Ectodermal cell (in vitro differentiated cells): ENCODE results near the gene PRKCQ.
"Not testable (repeated sequence)": the region's sequence is repeated elsewhere in the genome, so short reads cannot be mapped to it uniquely, and the experiment has no call there.

Source experiments
- H3K27ac ChIP-seq: 2 replicates; pipeline ENCODE4 v1.7.0; 2013; ENCODE audit warnings: mild to moderate bottlenecking, low read depth, low read length; ENCODE audit not compliant: insufficient read depth, poor library complexity, severe bottlenecking
- H3K27me3 ChIP-seq: 2 replicates; pipeline ENCODE4 v1.7.0; 2013; ENCODE audit warnings: mild to moderate bottlenecking, low read length; ENCODE audit not compliant: insufficient read depth, control insufficient read depth, poor library complexity, severe bottlenecking
- H3K36me3 ChIP-seq: one replicate; pipeline ENCODE4 v1.7.0; 2013; ENCODE audit warnings: low read length; ENCODE audit not compliant: control insufficient read depth, insufficient read depth
- H3K4me1 ChIP-seq: one replicate; pipeline ENCODE4 v1.7.0; 2013; ENCODE audit warnings: low read length; ENCODE audit not compliant: control insufficient read depth, insufficient read depth
- H3K4me3 ChIP-seq: 2 replicates; pipeline ENCODE4 v1.7.0; 2013; ENCODE audit warnings: low read depth, low read length, control low read depth; ENCODE audit not compliant: insufficient read depth
- H3K9me3 ChIP-seq: 2 replicates; pipeline ENCODE4 v1.7.0; 2013; ENCODE audit warnings: mild to moderate bottlenecking, low read length, moderate library complexity; ENCODE audit not compliant: control insufficient read depth
- WGBS, 2 experiments: methylation state at CpG; one replicate each; pipeline ENCODE4 v1.1.7; 2013; ENCODE audit warnings: missing lambda C conversion rate in 2 of 2; 5-methylcytosine and 5-hydroxymethylcytosine counted together

The PRKCQ gene

GRCh38 chr10:6586501-6586900 lies 6.4 kb upstream of the PRKCQ start:
- Histone ChIP-seq H3K27me3 (no peaks in the 10 kb centered on the region), H3K36me3 (no peaks in the 10 kb centered on the region), H3K4me1 (no peaks in the 10 kb centered on the region), H3K9me3 (no peaks in the 10 kb centered on the region), H3K27ac (no peak overlapping the region), H3K4me3 (no peak overlapping the region)
- WGBS, 2 experiments: 81 to 99% methylated on average over 4 of the region's 4 CpGs

DNA sequence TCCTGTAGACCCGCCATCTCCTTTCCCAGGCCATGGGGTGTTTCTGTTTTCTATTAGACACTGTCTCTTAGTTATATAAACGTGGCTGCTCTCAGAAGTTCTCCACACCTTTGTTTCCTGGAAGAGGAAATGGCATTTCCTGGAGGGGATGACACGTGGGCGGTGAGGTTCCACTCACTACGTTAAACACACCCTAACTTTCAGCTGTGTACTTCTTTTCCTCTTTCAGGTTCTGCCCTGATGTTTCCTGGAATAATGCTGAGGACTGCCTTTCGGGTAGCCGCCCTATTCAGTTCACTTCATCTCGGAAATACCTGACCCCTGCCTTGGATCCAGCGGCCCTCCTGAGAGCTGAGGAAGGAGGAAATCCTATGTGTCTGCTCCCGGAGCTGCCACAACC lies 3.4 kb upstream of the PRKCQ start:
- WGBS, 2 experiments: 95% methylated on average over 10 of the region's 10 CpGs

GRCh38 chr10:6582913-6583312 lies 2.8 kb upstream of the PRKCQ start:
- H3K27ac ChIP-seq, H3K9me3 ChIP-seq, H3K4me3 ChIP-seq, H3K36me3 ChIP-seq: not testable (repeated sequence)
- Histone ChIP-seq H3K27me3 (peaks cover 25% of the 10 kb centered on the region), H3K4me1 (peaks cover 13% of the 10 kb centered on the region)
- 92 to 94% methylated on average over 8 of the region's 8 CpGs for WGBS, 2 experiments

More for the DNA sequence above, 3.4 kb upstream of the PRKCQ start:
- H3K36me3 ChIP-seq: no peaks in the 10 kb centered on the region
- no peak overlapping the region for H3K27ac ChIP-seq
- no peaks in the 10 kb centered on the region for H3K9me3 ChIP-seq
- peaks cover 10% of the 10 kb centered on the region for H3K4me1 ChIP-seq
- H3K27me3 ChIP-seq: peaks cover 19% of the 10 kb centered on the region
- no peak overlapping the region for H3K4me3 ChIP-seq

DNA sequence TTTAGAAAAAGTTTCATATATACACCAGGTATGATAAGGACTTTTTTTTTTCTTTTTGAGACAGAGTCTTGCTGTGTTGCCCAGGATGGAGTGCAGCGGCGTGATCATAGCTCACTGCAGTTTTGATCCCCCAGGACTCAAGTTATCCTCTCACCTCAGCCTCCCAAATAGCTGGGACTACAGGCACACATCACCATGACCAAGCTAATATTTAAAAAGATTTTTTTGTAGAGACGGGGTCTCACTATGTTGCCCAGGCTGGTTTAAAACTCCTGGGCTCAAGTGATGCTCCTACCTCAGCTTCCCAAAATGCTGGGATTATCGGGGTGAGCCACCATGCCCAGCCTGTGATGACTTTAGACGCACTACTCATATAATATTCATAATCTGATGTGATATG lies 2.2 kb upstream of the PRKCQ start:
- Histone ChIP-seq H3K4me1 (peaks cover 13% of the 10 kb centered on the region), H3K36me3 (no peaks in the 10 kb centered on the region), H3K27ac (no peak overlapping the region), H3K9me3 (no peaks in the 10 kb centered on the region), H3K4me3 (no peak overlapping the region), H3K27me3 (peaks cover 30% of the 10 kb centered on the region)
- WGBS, 2 experiments: 95 to 96% methylated on average over 4 of the region's 5 CpGs

GRCh38 chr10:6581778-6582228 lies 1.7 kb upstream of the PRKCQ start:
- Histone ChIP-seq H3K36me3 (no peaks in the 10 kb centered on the region), H3K4me1 (peaks cover 13% of the 10 kb centered on the region), H3K27ac (no peak overlapping the region), H3K4me3 (no peak overlapping the region), H3K27me3 (peaks cover 30% of the 10 kb centered on the region), H3K9me3 (no peaks in the 10 kb centered on the region)
- 62 to 64% methylated on average over 7 of the region's 7 CpGs for WGBS, 2 experiments

- H3K36me3 ChIP-seq, H3K27ac ChIP-seq, H3K9me3 ChIP-seq: not testable (repeated sequence)
- 24 to 36% methylated on average over 7 of the region's 7 CpGs for WGBS, 2 experiments
- peaks cover 30% of the 10 kb centered on the region for H3K27me3 ChIP-seq
- H3K4me1 ChIP-seq: peaks cover 13% of the 10 kb centered on the region
- peak overlapping the region; percentile 70 for H3K4me3 ChIP-seq
These were observed 1.1 kb upstream of the PRKCQ start for GRCh38 chr10:6581223-6581622.

DNA sequence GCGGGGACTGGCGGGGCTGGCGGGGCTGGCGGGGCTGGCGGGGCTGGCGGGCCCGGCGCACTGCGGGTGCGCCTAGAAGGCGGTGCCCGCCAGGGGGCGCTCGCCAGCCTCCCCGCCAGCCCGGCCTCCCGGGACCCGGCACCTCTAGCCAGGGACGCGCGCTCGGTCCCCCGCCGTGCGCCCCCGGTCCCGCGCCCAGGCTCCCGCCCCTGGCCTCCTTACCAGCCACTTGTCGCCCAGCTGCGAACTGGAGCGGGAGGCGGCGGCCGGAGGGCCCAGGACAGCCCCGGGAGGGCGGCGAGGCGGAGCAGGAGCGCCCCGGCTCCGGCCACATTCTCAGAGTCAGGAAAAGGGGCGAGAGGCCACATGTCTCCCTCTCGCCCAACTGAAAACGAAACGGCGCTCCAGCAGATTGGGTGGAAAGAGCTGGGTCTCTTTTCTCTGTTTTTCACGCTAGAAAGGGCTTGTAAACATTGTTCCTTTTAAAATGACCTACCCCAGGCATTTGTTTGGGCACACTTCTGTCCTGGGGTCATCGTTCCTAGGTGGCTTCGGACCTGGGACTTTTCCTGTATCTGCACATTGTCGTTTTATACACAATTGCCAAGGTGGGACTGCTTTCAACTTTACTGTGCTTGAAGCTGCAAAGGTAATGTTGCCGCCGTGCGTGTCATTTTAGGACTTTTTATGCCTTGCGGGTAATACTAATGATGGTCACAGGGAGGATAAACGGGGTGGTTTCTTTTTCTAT lies 378 bp upstream of the PRKCQ start:
- H3K36me3 ChIP-seq: no peaks in the 10 kb centered on the region
- H3K27me3 ChIP-seq: peaks cover 30% of the 10 kb centered on the region
- no peak overlapping the region for H3K27ac ChIP-seq
- no peaks in the 10 kb centered on the region for H3K9me3 ChIP-seq
- peak overlapping the region; percentile 70 for H3K4me3 ChIP-seq
- H3K4me1 ChIP-seq: peaks cover 13% of the 10 kb centered on the region
- WGBS, 2 experiments: 2% methylated on average over 54 to 55 of the region's 56 CpGs

GRCh38 chr10:6579183-6579903 lies 733 bp downstream of the PRKCQ start:
- Histone ChIP-seq H3K36me3 (no peaks in the 10 kb centered on the region), H3K4me1 (peaks cover 13% of the 10 kb centered on the region), H3K9me3 (no peaks in the 10 kb centered on the region), H3K27ac (no peak overlapping the region), H3K27me3 (peaks cover 30% of the 10 kb centered on the region), H3K4me3 (peak overlapping the region; percentile 70)
- WGBS, 2 experiments: 14 to 17% methylated on average over 16 of the region's 16 CpGs

DNA sequence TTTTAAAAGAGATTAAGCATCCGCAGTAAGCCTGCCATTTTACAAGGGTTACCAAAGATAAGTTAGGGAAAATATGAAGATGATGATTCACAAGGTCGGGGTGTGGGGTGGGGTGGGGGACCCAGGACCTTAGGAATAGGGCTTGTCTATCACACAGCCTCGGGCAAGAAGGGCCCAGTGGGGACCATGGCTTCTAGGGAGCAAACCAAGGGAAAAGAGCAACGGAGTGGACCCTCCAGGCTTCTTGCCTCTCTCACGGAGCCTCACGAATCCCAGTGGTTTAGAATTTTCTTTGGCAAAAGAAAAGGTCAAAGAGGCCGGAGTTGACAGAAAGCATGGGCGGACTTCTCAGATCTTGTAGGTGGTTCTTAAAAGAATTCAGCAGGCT lies 1.3 kb downstream of the PRKCQ start:
- Histone ChIP-seq H3K36me3 (no peaks in the 10 kb centered on the region), H3K27me3 (peaks cover 30% of the 10 kb centered on the region), H3K4me3 (peak overlapping the region; percentile 70), H3K27ac (no peak overlapping the region), H3K9me3 (no peaks in the 10 kb centered on the region), H3K4me1 (peaks cover 13% of the 10 kb centered on the region)
- WGBS, 2 experiments: 50 to 54% methylated on average over 8 of the region's 8 CpGs

DNA sequence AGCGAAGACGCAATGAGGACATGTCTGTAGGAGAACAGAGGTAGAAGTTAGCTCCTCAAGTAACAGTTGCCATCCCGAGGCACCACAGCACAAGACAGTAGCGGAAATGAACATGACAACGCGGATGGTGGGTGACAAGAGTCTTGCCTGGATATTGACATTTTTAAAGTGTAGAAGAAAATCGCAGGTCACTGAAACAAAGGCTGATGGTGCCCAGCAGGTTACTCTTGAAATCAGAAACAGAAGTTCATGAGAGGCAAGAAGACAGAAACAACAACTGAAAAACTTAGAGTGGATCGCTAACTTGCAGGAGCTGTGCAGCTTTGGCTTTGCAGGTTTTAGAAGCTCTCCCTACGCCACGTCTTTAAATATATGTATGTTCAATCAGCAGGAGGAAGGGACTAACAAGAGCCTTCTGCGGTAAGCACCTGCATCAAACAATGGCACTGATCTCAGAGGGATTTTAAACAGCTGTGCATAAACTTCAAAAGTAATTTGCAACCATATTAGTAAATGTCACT lies 1.8 kb downstream of the PRKCQ start:
- Histone ChIP-seq H3K27ac (no peak overlapping the region), H3K36me3 (no peaks in the 10 kb centered on the region), H3K27me3 (peaks cover 30% of the 10 kb centered on the region), H3K4me3 (no peak overlapping the region), H3K9me3 (no peaks in the 10 kb centered on the region), H3K4me1 (peaks cover 13% of the 10 kb centered on the region)
- WGBS, 2 experiments: 68 to 69% methylated on average over 11 of the region's 11 CpGs
